HepG2 (cell line): ENCODE measurements around the gene CBX5. TPM values are rescaled to one million over a fixed set of nuclear protein-coding genes. Genes with fewer than 3 reads are reported as not detected.

Experiments used
- ISL2 ChIP-seq: sonication (generic); formaldehyde crosslinking; IDR thresholded peaks from 2 replicates; pipeline ENCODE4 v1.5.0; 2020; ENCODE audit warnings: missing genetic modification reagents
- MYNN ChIP-seq: sonication (generic); formaldehyde crosslinking; IDR thresholded peaks from 2 replicates; pipeline ENCODE4 v1.4.0; 2020; ENCODE audit warnings: mild to moderate bottlenecking, low read depth, missing genetic modification reagents
- PHF5A ChIP-seq: IDR thresholded peaks from one replicate; pipeline ENCODE4 v1.6.1; 2018; ENCODE audit warnings: low read depth, missing genetic modification reagents; ENCODE audit not compliant: unreplicated experiment
- SP5 ChIP-seq: IDR thresholded peaks from 2 replicates; pipeline ENCODE4 v1.6.1; 2016; ENCODE audit warnings: low read depth, borderline replicate concordance
- ZNF367 ChIP-seq: sonication (generic); formaldehyde crosslinking; IDR thresholded peaks from 2 replicates; pipeline ENCODE4 v1.4.0; 2020; ENCODE audit warnings: missing genetic modification reagents, borderline replicate concordance
- polyA plus RNA-seq, 8 experiments: library from polyadenylated mRNA; depleted of rRNA in 3 of 8; stranded (reverse) in 7 of 8; unstranded in 1 of 8; fragments of >200 nt; fragmentation: Illumina TruSeq in 4 of 8; extraction: Trizol in 4 of 8; gene quantifications; 2 replicates each; pipeline versions ENCODE4 v1.2.1 to v1.2.3, GENCODE V29; 2011 to 2016; ENCODE audit warnings: low read depth in 4 of 8, missing spikeins in 1 of 8, mixed read lengths in 1 of 8; ENCODE audit not compliant: insufficient read depth in 1 of 8
- total RNA-seq, 5 experiments: library from RNA; depleted of rRNA; stranded (reverse); fragments of >200 nt; fragmentation: Illumina TruSeq; extraction: Trizol; gene quantifications; 2 replicates each; pipeline ENCODE4 v1.2.3, GENCODE V29; 2016; ENCODE audit warnings: low read depth in 1 of 5
- TF ChIP-seq, protein P1 (sequence below): IDR thresholded peaks from 2 replicates; pipeline ENCODE4 v1.6.1; 2016; ENCODE audit warnings: low read depth, missing genetic modification reagents, missing compliant biosample characterization
- TF ChIP-seq, protein P2 (sequence below): sonication (generic); formaldehyde crosslinking; IDR thresholded peaks from 2 replicates; pipeline ENCODE4 v1.8.1; 2023; ENCODE audit warnings: mild to moderate bottlenecking, missing genetic modification reagents, borderline replicate concordance
- TF ChIP-seq, protein P3 (sequence below): sonication (generic); formaldehyde crosslinking; conservative IDR thresholded peaks from 2 replicates; pipeline ENCODE4 v1.4.0; 2020; ENCODE audit warnings: mild to moderate bottlenecking, missing genetic modification reagents, moderate library complexity

CBX5 gene
- total and polyA plus RNA-seq, 2 of the 13 experiments (the other 11 are each of a cell fraction or from before 2014, with no cell fraction given), result 16.0 to 22.2 TPM

DNA sequence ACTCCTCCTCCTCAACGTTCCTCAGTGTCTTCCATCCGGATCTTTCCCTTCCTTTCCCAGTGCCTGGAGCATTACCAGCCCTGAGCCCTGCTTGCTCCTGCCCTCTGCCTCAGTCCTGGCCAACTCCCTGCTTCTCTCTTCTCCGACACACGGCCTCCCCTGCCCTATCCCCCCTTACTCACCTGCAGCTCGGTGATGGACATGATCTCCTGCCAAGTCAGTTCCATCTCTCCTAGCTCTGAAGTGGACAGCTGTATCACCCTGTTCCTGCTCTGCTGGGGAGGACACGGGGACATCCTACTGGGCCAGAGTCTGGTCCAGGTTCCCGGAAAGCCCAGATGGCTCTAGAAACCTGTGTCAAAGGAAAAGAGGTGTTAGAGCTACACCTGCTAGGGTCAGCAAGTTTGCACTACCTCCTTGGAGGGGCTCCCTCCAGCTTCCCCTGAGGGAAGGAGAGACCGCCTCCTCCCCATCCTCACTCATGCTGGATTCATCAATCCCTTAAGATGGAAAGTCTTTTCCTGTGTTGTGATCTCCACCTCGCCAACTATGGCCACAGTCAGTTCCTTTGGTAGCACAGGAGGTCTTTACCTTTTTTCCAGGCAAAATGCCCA lies 15.1 kb upstream of the CBX5 start (continued):
- TF ChIP-seq, protein P1, sequence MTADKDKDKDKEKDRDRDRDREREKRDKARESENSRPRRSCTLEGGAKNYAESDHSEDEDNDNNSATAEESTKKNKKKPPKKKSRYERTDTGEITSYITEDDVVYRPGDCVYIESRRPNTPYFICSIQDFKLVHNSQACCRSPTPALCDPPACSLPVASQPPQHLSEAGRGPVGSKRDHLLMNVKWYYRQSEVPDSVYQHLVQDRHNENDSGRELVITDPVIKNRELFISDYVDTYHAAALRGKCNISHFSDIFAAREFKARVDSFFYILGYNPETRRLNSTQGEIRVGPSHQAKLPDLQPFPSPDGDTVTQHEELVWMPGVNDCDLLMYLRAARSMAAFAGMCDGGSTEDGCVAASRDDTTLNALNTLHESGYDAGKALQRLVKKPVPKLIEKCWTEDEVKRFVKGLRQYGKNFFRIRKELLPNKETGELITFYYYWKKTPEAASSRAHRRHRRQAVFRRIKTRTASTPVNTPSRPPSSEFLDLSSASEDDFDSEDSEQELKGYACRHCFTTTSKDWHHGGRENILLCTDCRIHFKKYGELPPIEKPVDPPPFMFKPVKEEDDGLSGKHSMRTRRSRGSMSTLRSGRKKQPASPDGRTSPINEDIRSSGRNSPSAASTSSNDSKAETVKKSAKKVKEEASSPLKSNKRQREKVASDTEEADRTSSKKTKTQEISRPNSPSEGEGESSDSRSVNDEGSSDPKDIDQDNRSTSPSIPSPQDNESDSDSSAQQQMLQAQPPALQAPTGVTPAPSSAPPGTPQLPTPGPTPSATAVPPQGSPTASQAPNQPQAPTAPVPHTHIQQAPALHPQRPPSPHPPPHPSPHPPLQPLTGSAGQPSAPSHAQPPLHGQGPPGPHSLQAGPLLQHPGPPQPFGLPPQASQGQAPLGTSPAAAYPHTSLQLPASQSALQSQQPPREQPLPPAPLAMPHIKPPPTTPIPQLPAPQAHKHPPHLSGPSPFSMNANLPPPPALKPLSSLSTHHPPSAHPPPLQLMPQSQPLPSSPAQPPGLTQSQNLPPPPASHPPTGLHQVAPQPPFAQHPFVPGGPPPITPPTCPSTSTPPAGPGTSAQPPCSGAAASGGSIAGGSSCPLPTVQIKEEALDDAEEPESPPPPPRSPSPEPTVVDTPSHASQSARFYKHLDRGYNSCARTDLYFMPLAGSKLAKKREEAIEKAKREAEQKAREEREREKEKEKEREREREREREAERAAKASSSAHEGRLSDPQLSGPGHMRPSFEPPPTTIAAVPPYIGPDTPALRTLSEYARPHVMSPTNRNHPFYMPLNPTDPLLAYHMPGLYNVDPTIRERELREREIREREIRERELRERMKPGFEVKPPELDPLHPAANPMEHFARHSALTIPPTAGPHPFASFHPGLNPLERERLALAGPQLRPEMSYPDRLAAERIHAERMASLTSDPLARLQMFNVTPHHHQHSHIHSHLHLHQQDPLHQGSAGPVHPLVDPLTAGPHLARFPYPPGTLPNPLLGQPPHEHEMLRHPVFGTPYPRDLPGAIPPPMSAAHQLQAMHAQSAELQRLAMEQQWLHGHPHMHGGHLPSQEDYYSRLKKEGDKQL, result no peak
- no peak for TF ChIP-seq ISL2 (CRISPR knock-in tag)
- no peak for TF ChIP-seq MYNN (CRISPR knock-in tag)
- TF ChIP-seq, protein P2, sequence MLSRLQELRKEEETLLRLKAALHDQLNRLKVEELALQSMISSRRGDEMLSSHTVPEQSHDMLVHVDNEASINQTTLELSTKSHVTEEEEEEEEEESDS, result no peak
- no peak for TF ChIP-seq PHF5A (CRISPR knock-in tag)
- no peak for TF ChIP-seq ZNF367 (CRISPR knock-in tag)
- TF ChIP-seq, protein P3, sequence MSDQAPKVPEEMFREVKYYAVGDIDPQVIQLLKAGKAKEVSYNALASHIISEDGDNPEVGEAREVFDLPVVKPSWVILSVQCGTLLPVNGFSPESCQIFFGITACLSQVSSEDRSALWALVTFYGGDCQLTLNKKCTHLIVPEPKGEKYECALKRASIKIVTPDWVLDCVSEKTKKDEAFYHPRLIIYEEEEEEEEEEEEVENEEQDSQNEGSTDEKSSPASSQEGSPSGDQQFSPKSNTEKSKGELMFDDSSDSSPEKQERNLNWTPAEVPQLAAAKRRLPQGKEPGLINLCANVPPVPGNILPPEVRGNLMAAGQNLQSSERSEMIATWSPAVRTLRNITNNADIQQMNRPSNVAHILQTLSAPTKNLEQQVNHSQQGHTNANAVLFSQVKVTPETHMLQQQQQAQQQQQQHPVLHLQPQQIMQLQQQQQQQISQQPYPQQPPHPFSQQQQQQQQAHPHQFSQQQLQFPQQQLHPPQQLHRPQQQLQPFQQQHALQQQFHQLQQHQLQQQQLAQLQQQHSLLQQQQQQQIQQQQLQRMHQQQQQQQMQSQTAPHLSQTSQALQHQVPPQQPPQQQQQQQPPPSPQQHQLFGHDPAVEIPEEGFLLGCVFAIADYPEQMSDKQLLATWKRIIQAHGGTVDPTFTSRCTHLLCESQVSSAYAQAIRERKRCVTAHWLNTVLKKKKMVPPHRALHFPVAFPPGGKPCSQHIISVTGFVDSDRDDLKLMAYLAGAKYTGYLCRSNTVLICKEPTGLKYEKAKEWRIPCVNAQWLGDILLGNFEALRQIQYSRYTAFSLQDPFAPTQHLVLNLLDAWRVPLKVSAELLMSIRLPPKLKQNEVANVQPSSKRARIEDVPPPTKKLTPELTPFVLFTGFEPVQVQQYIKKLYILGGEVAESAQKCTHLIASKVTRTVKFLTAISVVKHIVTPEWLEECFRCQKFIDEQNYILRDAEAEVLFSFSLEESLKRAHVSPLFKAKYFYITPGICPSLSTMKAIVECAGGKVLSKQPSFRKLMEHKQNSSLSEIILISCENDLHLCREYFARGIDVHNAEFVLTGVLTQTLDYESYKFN, result no peak
- no peak for TF ChIP-seq SP5 (CRISPR knock-in tag)
- TF ChIP-seq, all 625 proteins: peak for 4
